Neural cell (in vitro differentiated cells): ENCODE results near the gene ASPRV1. TPM values are rescaled to one million over a fixed set of nuclear protein-coding genes. Genes with fewer than 3 reads are reported as not detected.

Experiments used
- H2AFZ ChIP-seq: fragments of 200-600, 300-800 bp; sonication (generic), shearing (Covaris generic); 2 replicates; pipeline ENCODE4 v1.6.0; 2014; ENCODE audit warnings: low read depth, mild to moderate bottlenecking, antibody characterized with exemption, low read length, moderate library complexity
- H3F3A ChIP-seq: fragments of 200-600 bp; shearing (Covaris generic); 2 replicates; pipeline ENCODE4 v1.6.1; 2016; ENCODE audit warnings: mild to moderate bottlenecking, moderate library complexity, mixed read lengths, antibody characterized with exemption, low read length; ENCODE audit not compliant: insufficient read depth, poor library complexity, severe bottlenecking
- H3K27ac ChIP-seq: fragments of 200-600, 300-800 bp; sonication (generic), shearing (Covaris generic); 2 replicates; pipeline ENCODE4 v1.5.1; 2014; ENCODE audit warnings: mild to moderate bottlenecking, low read length, moderate library complexity
- H3K27me3 ChIP-seq: fragments of 300-800, 200-600 bp; sonication (generic), shearing (Covaris generic); 2 replicates; pipeline ENCODE4 v1.6.0; 2014; ENCODE audit warnings: mild to moderate bottlenecking, low read depth, low read length, moderate library complexity; ENCODE audit not compliant: insufficient read depth
- H3K36me3 ChIP-seq: fragments of 300-800, 200-600 bp; sonication (generic), shearing (Covaris generic); 2 replicates; pipeline ENCODE4 v1.5.1; 2014; ENCODE audit warnings: mild to moderate bottlenecking, antibody characterized with exemption, low read length, moderate library complexity; ENCODE audit not compliant: insufficient read depth
- H3K4me2 ChIP-seq: fragments of 300-800, 200-600 bp; sonication (generic), shearing (Covaris generic); 2 replicates; pipeline ENCODE4 v1.6.0; 2014; ENCODE audit warnings: mild to moderate bottlenecking, low read length
- H3K4me3 ChIP-seq: fragments of 300-800, 200-600 bp; sonication (generic), shearing (Covaris generic); 2 replicates; pipeline ENCODE4 v1.5.1; 2014; ENCODE audit warnings: mild to moderate bottlenecking, low read length, moderate library complexity
- H3K79me2 ChIP-seq: fragments of 200-600 bp; shearing (Covaris generic); replicated peaks from 2 replicates; pipeline ENCODE4 v1.6.0; 2014; ENCODE audit warnings: mild to moderate bottlenecking, low read length, moderate library complexity; ENCODE audit not compliant: insufficient read depth
- H3K9ac ChIP-seq: fragments of 300-800, 200-600 bp; sonication (generic), shearing (Covaris generic); 2 replicates; pipeline ENCODE4 v1.6.1; 2016; ENCODE audit warnings: mild to moderate bottlenecking, low read length, mixed read lengths
- H3K9me2 ChIP-seq: fragments of 200-600 bp; shearing (Covaris generic); 2 replicates; pipeline ENCODE4 v1.6.1; 2016; ENCODE audit warnings: mild to moderate bottlenecking, low read length, mixed read lengths; ENCODE audit not compliant: insufficient read depth
- H3K9me3 ChIP-seq: fragments of 200-600, 300-800 bp; sonication (generic), shearing (Covaris generic); 2 replicates; pipeline ENCODE4 v1.6.1; 2016; ENCODE audit warnings: mild to moderate bottlenecking, mixed run types, low read length, moderate library complexity, mixed read lengths
- H4K20me1 ChIP-seq: fragments of 200-600 bp; shearing (Covaris generic); 2 replicates; pipeline ENCODE4 v1.6.1; 2016; ENCODE audit warnings: mild to moderate bottlenecking, mixed run types; ENCODE audit not compliant: insufficient read depth
- CTCF ChIP-seq: fragments of 450-650 bp; IDR thresholded peaks from 2 replicates; pipeline ENCODE4 v1.5.1; 2014; ENCODE audit warnings: antibody characterized with exemption, mild to moderate bottlenecking, moderate library complexity; ENCODE audit not compliant: poor library complexity, severe bottlenecking
- EP300 ChIP-seq: fragments of 450-650 bp; conservative IDR thresholded peaks from 2 replicates; pipeline ENCODE4 v1.6.1; 2014; ENCODE audit warnings: antibody characterized with exemption, mild to moderate bottlenecking, moderate library complexity; ENCODE audit not compliant: poor library complexity, severe bottlenecking
- EZH2 ChIP-seq: fragments of 200-600, 300-800 bp; shearing (Covaris generic), sonication (generic); IDR thresholded peaks from 2 replicates; pipeline ENCODE4 v1.6.1; 2014; ENCODE audit warnings: antibody characterized with exemption, low read length, borderline replicate concordance, mild to moderate bottlenecking; ENCODE audit not compliant: insufficient read depth, poor library complexity, severe bottlenecking
- MXI1 ChIP-seq: fragments of 450-650 bp; conservative IDR thresholded peaks from 2 replicates; pipeline ENCODE4 v1.6.1; 2014; ENCODE audit warnings: antibody characterized with exemption, mild to moderate bottlenecking; ENCODE audit not compliant: poor library complexity, severe bottlenecking
- POLR2AphosphoS5 ChIP-seq: IDR thresholded peaks from 2 replicates; pipeline ENCODE4 v1.6.1; 2012
- RAD21 ChIP-seq: fragments of 450-650 bp; conservative IDR thresholded peaks from 2 replicates; pipeline ENCODE4 v1.6.1; 2014; ENCODE audit warnings: antibody characterized with exemption, mild to moderate bottlenecking, moderate library complexity
- REST ChIP-seq: IDR thresholded peaks from 2 replicates; pipeline ENCODE4 v1.6.1; 2012; ENCODE audit warnings: borderline replicate concordance
- SMC3 ChIP-seq: fragments of 450-650 bp; conservative IDR thresholded peaks from 2 replicates; pipeline ENCODE4 v1.6.1; 2014; ENCODE audit warnings: antibody characterized with exemption, mild to moderate bottlenecking, moderate library complexity; ENCODE audit not compliant: poor library complexity
- TAF1 ChIP-seq: IDR thresholded peaks from 2 replicates; pipeline ENCODE4 v1.6.1; 2012; ENCODE audit warnings: low read depth
- polyA plus RNA-seq: library from polyadenylated mRNA; depleted of rRNA; stranded (reverse); fragments of >200 nt; gene quantifications from 2 replicates; pipeline ENCODE4 v1.2.3, GENCODE V29; 2014

ASPRV1 gene
- polyA plus RNA-seq, 1 donor from 2014 or later: 6.3 TPM

GRCh38 chr2:69946351-69947324, 14.8 kb downstream of the ASPRV1 start:
- no peaks in the 10 kb centered on the region for H4K20me1 ChIP-seq
- TF ChIP-seq EZH2 (no peak), RAD21 (no peak), MXI1 (no peak), POLR2AphosphoS5 (no peak), EP300 (no peak), REST (no peak)
- no peak overlapping the region for H3K27ac ChIP-seq
- no peak overlapping the region for H3K4me2 ChIP-seq
- no peaks in the 10 kb centered on the region for H3K36me3 ChIP-seq
- no peaks in the 10 kb centered on the region for H3F3A ChIP-seq
- no peaks in the 10 kb centered on the region for H3K79me2 ChIP-seq
- H3K9me3 ChIP-seq: no peaks in the 10 kb centered on the region
- no peak overlapping the region for H3K4me3 ChIP-seq
- H3K27me3 ChIP-seq: no peaks in the 10 kb centered on the region
- H2AFZ ChIP-seq: no peak overlapping the region
- H3K9me2 ChIP-seq: no peaks in the 10 kb centered on the region
- H3K9ac ChIP-seq: no peak overlapping the region

- Histone ChIP-seq H2AFZ (no peak overlapping the region), H3F3A (no peaks in the 10 kb centered on the region), H4K20me1 (no peaks in the 10 kb centered on the region), H3K4me2 (no peak overlapping the region), H3K9me2 (no peaks in the 10 kb centered on the region), H3K9me3 (no peaks in the 10 kb centered on the region), H3K4me3 (no peak overlapping the region), H3K36me3 (no peaks in the 10 kb centered on the region), H3K9ac (no peak overlapping the region), H3K27me3 (no peaks in the 10 kb centered on the region), H3K27ac (no peak overlapping the region), H3K79me2 (no peaks in the 10 kb centered on the region)
- TF ChIP-seq REST (no peak), EP300 (no peak), MXI1 (no peak), POLR2AphosphoS5 (no peak), TAF1 (no peak), RAD21 (no peak), EZH2 (no peak), SMC3 (no peak), CTCF (no peak)
These were observed 15.5 kb downstream of the ASPRV1 start for GRCh38 chr2:69945941-69946340.
